Measurements from ENCODE around the gene MEX3D. TPM values are rescaled to one million over a fixed set of nuclear protein-coding genes. Genes with fewer than 3 reads are reported as not detected.

MEX3D gene
- total and polyA plus RNA-seq, 12 donors: 1.6 to 31.6 (median 14.4) TPM

GRCh38 chr19:1524972-1525325 lies 43.2 kb downstream of the MEX3D start:
- no peaks in the 10 kb centered on the region for H3K36me3 ChIP-seq (replicated peaks in 1 of 2)
- no peak overlapping the region for H3K27ac ChIP-seq
- no peaks in the 10 kb centered on the region for H3K4me1 ChIP-seq (replicated peaks in 1 of 2)
- peaks cover 51% of the 10 kb centered on the region for H3K27me3 ChIP-seq
- WGBS, 4 donors: 61 to 84% (median 63%) methylated on average over 6 to 17 of the region's 17 CpGs
- intact Hi-C loops (cut with DNase I): no loop called here
- no peaks in the 10 kb centered on the region for H3K9me3 ChIP-seq (replicated peaks in 1 of 3)
- no peak overlapping the region for H3K4me3 ChIP-seq
- no peak for DNase-seq
- TF ChIP-seq CTCF (IDR thresholded peaks at IDR 0.05) (no peak), POLR2A (IDR thresholded peaks at IDR 0.05) (no peak)

- DNase-seq: no peak
- Histone ChIP-seq H3K27me3 (peaks cover 51% of the 10 kb centered on the region), H3K9me3 (replicated peaks in 1 of 3) (no peaks in the 10 kb centered on the region), H3K4me3 (peak overlapping the region in 1 of 4 donors; percentile 23), H3K36me3 (replicated peaks in 1 of 2) (no peaks in the 10 kb centered on the region), H3K4me1 (replicated peaks in 1 of 2) (no peaks in the 10 kb centered on the region), H3K27ac (no peak overlapping the region)
- intact Hi-C loops (cut with DNase I): no loop called here
- 6 to 63% (median 29%) methylated on average over 2 to 49 of the region's 49 CpGs for WGBS, 4 donors
- TF ChIP-seq CTCF (IDR thresholded peaks at IDR 0.05): no peak
- TF ChIP-seq POLR2A (IDR thresholded peaks at IDR 0.05): no peak
These were observed 43.7 kb downstream of the MEX3D start for GRCh38 chr19:1524287-1524971.

- Histone ChIP-seq H3K27me3 (peaks cover 45% of the 10 kb centered on the region), H3K9me3 (replicated peaks in 1 of 3) (no peaks in the 10 kb centered on the region)
These were observed 44.5 kb downstream of the MEX3D start, which contains the start of gene PLK5 for GRCh38 chr19:1523412-1524286. TSS of gene PLK5 (plus strand) at chr19:1524077. CDS start at chr19:1526997, 2,920 bp downstream.

More at GRCh38 chr19:1523412-1524286, 44.5 kb downstream of the MEX3D start, which contains the start of gene PLK5:
- H3K27ac ChIP-seq: no peak within 1 kb of the TSS
- TF ChIP-seq POLR2A (IDR thresholded peaks at IDR 0.05) (no peak), CTCF (IDR thresholded peaks at IDR 0.05) (no peak)
- 8 to 35% (median 12%) methylated on average over 19 to 92 of the region's 92 CpGs for WGBS, 4 donors
- H3K36me3 ChIP-seq (replicated peaks in 1 of 2): no peaks in the 10 kb centered on the region
- no peaks in the 10 kb centered on the region for H3K4me1 ChIP-seq (replicated peaks in 1 of 2)
- intact Hi-C loops (cut with DNase I): no loop called here
- no peak for DNase-seq
- H3K4me3 ChIP-seq: peak within 1 kb of the TSS in 1 of 4 donors; percentile 23
